ENCODE results near the gene AQP10.

GRCh38 chr1:154352245-154352580, 31.3 kb downstream of the AQP10 start:
- TF ChIP-seq, protein P1, sequence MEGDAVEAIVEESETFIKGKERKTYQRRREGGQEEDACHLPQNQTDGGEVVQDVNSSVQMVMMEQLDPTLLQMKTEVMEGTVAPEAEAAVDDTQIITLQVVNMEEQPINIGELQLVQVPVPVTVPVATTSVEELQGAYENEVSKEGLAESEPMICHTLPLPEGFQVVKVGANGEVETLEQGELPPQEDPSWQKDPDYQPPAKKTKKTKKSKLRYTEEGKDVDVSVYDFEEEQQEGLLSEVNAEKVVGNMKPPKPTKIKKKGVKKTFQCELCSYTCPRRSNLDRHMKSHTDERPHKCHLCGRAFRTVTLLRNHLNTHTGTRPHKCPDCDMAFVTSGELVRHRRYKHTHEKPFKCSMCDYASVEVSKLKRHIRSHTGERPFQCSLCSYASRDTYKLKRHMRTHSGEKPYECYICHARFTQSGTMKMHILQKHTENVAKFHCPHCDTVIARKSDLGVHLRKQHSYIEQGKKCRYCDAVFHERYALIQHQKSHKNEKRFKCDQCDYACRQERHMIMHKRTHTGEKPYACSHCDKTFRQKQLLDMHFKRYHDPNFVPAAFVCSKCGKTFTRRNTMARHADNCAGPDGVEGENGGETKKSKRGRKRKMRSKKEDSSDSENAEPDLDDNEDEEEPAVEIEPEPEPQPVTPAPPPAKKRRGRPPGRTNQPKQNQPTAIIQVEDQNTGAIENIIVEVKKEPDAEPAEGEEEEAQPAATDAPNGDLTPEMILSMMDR (IDR thresholded peaks at IDR 0.05) = no peak
- TF ChIP-seq POLR2A (IDR thresholded peaks at IDR 0.05) = no peak

Data from lower leg skin (tissue), 3 donors.